Left renal cortex interstitium (tissue), 4 donors: ENCODE measurements around the gene APBA2. TPM values are rescaled to one million over a fixed set of nuclear protein-coding genes. Genes with fewer than 3 reads are reported as not detected.
"Not testable (repeated sequence)": the region's sequence is repeated elsewhere in the genome, so short reads cannot be mapped to it uniquely, and the experiment has no call there.

Experiments
- DNase-seq, 4 donors: peaks; one replicate each; pipeline ENCODE4 v3.0.0-alpha.2; 2013; ENCODE audit warnings: low read depth in 4 of 4, low spot score in 2 of 4, missing footprints in 1 of 4
- polyA plus RNA-seq, 4 donors: library from polyadenylated mRNA; unstranded; fragments of 120-200 nt; gene quantifications; one replicate each; pipeline ENCODE4 v1.2.1, GENCODE V29; 2013; ENCODE audit not compliant: insufficient read length in 4 of 4

APBA2 gene
- polyA plus RNA-seq, 4 donors: 11.7 to 19.3 (median 15.1) TPM

GRCh38 chr15:28994142-28994830 is 108.5 kb downstream of the APBA2 start:
- DNase-seq: no peak

GRCh38 chr15:28994831-28995596 is 109.2 kb downstream of the APBA2 start:
- DNase-seq: no peak

- no peak for DNase-seq
These were observed 109.9 kb downstream of the APBA2 start for GRCh38 chr15:28995705-28996104.

- DNase-seq: no peak
These were observed 110.5 kb downstream of the APBA2 start for GRCh38 chr15:28996289-28996688.

GRCh38 chr15:28996953-28997352 is 111.2 kb downstream of the APBA2 start:
- no peak for DNase-seq

- no peak for DNase-seq
These were observed 112.0 kb downstream of the APBA2 start for GRCh38 chr15:28997791-28998190.

GRCh38 chr15:28998511-28998910 is 112.7 kb downstream of the APBA2 start:
- no peak for DNase-seq

GRCh38 chr15:29003191-29003839 is 117.5 kb downstream of the APBA2 start:
- no peak for DNase-seq

GRCh38 chr15:29003840-29004233 is 118.1 kb downstream of the APBA2 start:
- DNase-seq: no peak

GRCh38 chr15:29005931-29006330 is 120.2 kb downstream of the APBA2 start:
- no peak for DNase-seq

GRCh38 chr15:29008846-29009245 is 123.1 kb downstream of the APBA2 start:
- DNase-seq: no peak

GRCh38 chr15:29012097-29012496 is 126.3 kb downstream of the APBA2 start:
- no peak for DNase-seq

GRCh38 chr15:29014493-29014892 is 128.7 kb downstream of the APBA2 start:
- DNase-seq: no peak

- no peak for DNase-seq
These were observed 130.7 kb downstream of the APBA2 start for GRCh38 chr15:29016518-29016917.

GRCh38 chr15:29018120-29018805 is 132.5 kb downstream of the APBA2 start:
- DNase-seq: no peak

GRCh38 chr15:29018995-29019976 is 133.5 kb downstream of the APBA2 start:
- DNase-seq: no peak

GRCh38 chr15:29021857-29022256 is 136.1 kb downstream of the APBA2 start:
- DNase-seq: no peak

GRCh38 chr15:29024662-29025061 is 138.9 kb downstream of the APBA2 start:
- DNase-seq: no peak

- DNase-seq: not testable (repeated sequence)
These were observed 139.6 kb downstream of the APBA2 start for GRCh38 chr15:29025411-29025810.

- not testable (repeated sequence) for DNase-seq
These were observed 142.4 kb downstream of the APBA2 start for GRCh38 chr15:29028158-29028557.
